EL (cell line): ENCODE data around the gene METAP2.
"Not testable (repeated sequence)": the region's sequence is repeated elsewhere in the genome, so short reads cannot be mapped to it uniquely, and the experiment has no call there.

ENCODE experiments used
- DNase-seq: peaks from one replicate; pipeline ENCODE4 v3.0.0-alpha.2; 2016

The METAP2 gene

DNA sequence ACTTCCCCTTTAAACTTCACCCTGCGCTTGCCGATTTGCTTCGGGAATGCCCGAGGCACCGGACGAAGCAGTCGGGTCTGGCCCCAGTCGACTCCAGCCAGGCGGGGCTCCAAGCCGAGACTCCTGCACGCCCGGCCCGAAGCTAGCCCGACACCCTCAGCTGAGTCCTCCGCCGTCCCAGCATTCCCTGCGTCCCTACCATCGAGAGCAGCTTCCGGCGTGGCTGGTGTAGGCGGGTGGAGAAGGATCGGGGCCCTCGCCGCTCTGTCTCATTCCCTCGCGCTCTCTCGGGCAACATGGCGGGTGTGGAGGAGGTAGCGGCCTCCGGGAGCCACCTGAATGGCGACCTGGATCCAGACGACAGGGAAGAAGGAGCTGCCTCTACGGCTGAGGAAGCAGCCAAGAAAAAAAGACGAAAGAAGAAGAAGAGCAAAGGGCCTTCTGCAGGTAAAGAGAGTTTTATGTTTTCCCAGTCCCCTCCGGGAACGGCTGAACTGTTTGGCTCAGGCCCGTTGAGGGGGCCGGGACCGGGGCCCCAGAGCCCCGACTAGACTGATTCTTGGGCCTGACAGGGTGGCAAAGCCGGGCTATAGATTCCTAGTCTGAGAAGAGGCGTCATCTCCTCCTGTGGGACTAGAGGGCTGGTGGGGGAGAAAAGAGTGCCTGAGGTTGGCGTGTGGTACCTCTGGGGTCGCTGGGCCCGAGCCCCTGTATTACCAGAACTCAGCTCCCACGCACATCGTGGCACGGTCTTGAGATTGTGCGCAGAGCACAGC, at the start of gene METAP2:
Gene METAP2, plus strand, starts transcription at position 269 of the 776 bp plus-strand sequence. Its CDS starts 28 bp downstream, at position 297.
- peak; percentile 98 for DNase-seq

DNA sequence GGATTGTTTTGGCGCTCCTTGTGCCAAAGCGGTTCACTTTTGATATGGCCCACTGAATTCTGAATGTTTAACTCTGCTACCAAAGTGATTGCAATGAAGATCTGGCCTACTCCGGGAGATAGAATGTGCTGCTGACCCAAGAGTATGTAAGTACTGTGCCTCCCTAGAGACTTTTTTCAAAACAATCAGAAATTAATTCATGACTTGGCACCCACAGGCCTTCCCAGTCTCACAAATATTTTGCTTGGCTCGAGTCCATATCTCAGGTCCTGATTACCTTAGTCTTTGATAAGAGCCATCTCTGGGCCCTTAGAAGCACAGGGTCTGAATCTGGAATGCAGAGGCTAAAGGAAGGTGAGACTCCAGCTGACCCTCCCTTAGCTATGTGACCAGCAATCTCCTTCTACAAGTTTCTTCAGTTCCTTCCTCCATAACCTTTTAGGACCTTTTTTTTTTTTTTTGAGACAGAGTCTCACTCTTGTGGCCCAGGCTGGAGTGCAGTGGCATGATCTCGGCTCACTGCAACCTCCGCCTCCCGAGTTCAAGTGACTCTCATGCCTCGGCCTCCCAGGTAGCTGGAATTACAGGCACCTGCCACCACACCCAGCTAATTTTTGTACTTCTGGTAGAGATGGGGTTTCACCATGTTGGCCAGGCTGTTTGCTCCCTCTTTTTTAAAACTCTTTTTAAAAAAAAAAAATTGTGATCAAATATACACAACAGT, 49.5 kb upstream of the METAP2 start:
- no peak for DNase-seq

DNA sequence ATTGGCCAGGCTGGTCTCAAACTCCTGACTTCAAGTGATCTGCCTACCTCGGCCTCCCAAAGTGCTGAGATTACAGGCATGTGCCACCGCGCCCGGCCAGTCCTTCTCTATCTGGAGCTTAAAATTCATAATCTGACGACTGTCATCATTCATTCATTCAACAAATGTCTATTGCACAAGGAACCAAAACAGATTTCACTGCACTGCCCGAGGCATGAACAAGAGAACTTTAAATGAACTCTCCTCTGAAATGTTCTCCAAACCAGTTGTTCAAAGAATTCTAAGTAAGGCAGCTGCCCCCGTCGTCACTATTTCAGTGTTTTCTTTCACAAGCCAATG, 44.8 kb upstream of the METAP2 start:
- no peak for DNase-seq

DNA sequence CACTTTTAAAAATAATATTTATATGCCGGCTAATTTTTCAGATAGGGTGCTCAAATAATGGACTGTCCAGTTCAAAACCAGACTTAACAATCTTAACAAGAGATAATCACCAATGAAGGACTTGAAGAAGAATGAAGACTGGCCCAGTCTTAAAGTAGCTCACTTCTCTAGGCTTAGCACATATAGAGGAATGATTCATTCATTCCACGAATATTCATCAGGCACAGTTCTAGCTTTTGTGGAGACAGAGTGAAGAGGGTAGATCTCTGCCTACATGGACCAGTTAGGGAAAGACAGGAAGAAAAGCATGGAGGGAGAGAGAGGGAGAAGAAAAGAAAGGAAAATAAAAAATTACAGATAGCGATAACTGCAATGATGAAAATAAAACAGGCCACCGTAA, 42.8 kb upstream of the METAP2 start:
- no peak for DNase-seq

DNA sequence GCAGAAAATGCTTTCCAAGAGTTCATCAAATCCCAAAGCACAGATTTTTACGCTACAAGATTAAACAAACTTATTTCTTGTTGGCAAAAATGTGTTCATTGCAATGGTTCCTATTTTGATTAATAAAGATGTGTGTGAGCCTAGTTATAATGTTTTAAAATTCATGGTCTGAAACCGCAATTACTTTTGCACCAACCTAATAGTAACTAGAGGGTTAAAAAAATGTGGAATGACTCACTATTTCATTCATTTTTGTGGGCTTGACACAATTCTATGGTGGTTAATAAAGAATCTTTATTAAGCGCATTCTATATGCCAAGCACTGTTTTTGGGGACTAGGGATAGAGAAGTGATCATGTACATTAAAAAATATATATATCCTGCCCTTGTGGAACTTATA, 38.6 kb upstream of the METAP2 start:
- DNase-seq = no peak

DNA sequence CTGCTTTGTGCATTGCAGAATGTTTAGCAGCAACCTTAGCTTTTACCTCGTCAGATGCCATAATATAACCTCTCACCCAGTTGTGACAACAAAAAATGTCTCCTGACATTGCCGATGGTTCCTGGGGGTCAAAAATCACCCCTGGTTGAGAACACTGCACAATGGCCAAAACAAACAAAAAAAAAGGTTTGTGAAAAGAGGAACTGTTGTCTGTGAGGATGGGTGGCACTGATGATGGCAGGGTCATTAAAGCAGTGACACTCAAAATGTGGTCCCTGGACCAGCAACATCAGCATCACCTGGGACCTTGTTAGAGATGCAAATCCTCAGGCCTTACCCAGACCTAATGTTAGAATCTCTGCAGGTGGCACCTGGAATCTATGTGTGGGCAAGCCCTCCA, 36.4 kb upstream of the METAP2 start:
- no peak for DNase-seq

DNA sequence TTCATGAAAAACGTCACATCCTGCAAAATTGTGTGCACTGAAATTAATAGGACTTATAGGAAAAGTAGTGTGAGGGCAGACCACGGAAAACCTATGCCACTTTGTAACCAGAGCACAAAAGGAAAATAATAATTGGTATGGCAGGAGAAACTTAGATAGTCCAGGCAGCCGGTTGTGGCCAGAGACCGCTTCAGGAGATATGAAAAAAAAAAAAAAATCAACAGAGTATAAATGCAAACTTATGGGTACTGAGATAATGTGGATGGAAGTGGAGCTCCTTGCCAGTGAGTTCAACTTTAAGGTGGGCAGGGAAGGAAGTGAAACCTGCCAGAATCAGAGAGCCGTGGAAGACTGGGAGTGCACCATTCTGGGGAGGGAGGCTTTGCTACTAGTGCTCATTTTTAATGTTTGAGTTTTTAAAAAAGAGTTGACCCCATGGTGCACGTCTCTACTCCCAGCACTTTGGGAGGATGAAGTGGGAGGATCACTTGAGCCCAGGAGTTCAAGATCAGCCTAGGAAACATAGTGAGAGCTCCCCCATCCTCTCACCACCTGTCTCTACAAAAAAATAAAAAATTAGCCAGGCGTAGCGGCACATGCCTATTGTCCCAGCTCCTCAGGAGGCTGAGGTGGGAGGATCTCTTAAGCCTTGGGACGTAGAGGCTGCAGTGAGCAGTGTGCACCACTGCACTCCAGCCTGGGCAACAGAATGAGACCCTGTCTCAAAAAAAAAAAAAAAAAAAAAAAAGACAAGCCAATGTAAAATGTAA, 34.3 kb upstream of the METAP2 start:
- DNase-seq = no peak

DNA sequence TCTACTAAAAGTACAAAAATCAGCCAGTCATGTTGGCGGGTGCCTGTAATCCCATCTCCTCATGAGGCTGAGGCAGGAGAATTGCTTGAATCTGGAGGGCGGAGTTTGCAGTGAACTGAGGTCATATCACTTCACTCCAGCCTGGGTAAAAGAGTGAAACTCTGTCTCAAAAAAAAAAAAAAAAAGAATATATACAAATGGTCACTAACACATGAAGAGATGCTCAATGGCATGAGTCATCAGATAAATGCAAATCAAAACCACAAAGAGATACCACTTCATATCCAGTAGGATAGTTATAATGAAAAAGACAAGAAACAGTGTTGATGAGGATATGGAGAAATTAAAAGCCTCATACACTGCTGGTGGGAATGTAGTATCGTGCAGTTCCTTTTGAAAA, 33.6 kb upstream of the METAP2 start:
- DNase-seq = peak; percentile 60

DNA sequence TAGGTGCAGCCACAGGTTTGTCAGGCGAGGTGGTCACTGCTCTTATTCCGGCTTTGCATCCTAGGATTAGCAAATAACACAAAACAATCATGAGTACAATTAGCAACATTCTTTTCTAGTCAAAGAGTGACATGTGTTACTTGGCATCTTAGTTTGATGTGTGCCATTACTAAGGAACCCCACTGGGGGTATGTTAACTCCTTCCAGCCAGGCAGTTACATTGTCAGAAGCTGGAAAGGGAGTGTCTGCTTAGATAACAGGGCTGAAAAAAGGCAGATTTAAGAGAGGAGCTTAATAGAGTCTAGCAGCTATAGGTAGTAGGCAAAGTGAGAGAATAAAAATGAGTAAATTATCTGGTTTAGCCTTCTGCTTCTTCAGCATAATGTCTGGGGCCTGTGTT, 30.5 kb upstream of the METAP2 start:
- DNase-seq = no peak

DNA sequence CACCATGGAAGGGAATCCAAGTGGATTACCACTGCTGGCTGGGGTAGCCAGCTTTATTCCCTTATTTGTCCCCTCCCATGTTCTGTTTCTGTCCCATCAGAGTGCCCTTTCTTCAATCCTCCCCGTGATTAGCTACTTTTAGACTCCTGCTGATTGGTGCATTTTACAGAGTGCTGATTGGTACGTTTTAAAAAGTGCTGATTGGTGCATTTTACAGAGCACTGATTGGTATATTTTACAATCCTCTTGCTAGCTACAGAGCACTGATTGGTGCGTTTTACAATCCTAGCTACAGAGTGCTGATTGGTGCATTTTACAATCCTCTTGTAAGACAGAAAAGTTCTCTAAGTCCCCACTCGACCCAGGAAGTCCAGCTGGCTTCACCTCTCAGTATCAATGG, 28.9 kb upstream of the METAP2 start:
- not testable (repeated sequence) for DNase-seq

DNA sequence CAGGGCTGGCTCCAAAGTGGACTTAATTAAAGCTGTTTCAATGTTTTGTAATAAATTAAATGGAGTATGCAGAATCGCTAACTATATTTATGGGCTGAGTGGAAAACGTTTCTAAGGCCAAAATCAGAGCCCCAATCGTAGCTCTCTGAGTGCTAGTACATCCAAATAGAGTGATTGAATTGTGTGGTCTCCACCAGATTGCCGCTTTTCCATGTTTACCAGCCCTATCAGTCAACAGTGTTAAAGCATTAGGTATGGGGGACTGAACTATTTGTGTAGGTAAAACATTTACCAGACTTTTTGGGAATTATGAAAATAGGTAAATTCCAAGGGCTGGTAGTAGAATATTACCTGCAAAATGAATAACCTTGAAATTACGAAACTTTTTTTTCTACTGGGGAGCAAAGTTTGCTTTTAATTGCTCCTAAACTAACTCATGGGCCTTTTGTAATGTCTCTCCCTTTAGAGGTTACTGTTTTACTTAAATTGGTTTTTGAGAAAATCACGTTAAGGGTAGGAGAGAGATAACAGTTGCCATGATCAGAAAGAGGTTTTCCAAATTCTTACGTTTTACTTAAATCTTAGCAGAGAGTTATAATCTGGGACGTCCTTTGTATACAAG, 28.0 kb upstream of the METAP2 start:
- DNase-seq = no peak

DNA sequence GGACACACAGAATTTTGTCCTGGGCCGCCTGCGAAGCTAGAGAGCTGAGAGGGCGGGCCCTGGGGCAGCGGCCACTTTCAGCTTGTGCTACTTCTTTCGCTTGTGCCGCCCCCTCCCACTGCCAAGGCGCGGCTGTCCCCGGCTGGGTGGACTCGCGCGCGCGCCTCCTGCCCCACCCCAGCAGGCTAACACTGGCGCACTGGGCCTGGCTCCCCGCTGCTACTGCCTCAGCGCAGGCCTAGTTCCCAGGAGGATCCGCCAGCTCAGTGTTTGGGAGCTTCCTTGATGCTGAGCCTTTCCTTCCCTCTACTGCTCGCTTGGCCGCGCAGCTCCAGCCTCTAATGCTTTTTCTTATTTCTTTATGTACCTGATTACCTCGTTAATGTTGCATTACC, 27.4 kb upstream of the METAP2 start:
- DNase-seq = no peak

DNA sequence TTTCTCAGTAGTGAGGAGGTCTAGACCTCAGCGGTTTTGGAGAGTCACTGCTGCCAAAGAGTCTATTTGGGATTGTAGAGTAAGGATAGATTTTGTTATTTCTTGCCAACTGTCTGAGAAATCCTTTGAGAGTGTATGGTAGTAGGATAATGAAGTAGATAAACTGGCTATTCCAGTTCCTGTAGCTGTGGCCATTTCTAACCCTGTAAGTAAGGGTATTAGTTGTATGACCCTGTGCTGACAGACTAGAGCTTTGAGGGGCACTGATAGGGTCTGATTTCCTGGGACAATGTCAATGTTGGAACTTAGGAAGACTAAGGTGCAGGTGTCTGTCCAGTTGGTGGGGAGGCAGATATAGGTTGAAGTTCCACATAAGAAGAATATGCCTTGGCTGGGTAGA, 24.3 kb upstream of the METAP2 start:
- DNase-seq = not testable (repeated sequence)

DNA sequence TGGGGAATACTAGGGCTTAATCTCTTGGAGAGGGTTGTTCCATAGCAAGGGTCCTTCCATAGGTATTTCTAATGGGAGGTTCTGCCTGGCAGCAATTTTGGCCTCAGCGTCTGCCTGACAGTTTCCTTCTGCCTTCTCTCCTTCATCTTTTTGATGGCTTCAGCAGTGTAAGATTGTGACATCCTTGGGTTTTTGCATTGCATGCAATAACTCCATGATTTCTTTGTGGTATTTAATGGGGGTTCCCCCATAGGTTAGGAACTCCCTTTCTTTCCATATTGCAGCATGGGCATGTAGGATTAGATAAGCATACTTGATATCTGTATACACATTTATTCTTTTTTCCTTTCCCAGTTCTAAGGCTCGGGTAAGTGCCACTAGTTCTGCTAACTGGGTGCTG, 21.5 kb upstream of the METAP2 start:
- DNase-seq = not testable (repeated sequence)

DNA sequence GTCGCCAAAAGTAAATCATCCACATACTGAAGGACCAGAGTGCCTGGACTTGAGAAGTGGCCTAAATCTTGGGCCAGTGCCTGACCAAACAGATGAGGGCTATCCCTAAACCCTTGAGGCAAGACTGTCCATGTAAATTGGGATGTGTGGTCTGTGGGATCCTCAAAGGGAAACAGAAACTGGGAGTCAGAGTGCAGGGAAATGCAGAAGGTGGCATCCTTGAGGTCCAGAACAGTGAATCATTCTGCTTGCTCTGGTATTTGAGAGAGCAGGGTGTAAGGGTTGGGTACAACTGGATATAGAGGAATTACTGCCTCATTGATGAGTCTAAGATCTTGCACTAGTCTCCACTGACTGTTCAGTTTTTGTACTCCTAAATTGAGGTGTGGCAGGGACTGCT, 20.1 kb upstream of the METAP2 start:
- DNase-seq = peak; percentile 86

DNA sequence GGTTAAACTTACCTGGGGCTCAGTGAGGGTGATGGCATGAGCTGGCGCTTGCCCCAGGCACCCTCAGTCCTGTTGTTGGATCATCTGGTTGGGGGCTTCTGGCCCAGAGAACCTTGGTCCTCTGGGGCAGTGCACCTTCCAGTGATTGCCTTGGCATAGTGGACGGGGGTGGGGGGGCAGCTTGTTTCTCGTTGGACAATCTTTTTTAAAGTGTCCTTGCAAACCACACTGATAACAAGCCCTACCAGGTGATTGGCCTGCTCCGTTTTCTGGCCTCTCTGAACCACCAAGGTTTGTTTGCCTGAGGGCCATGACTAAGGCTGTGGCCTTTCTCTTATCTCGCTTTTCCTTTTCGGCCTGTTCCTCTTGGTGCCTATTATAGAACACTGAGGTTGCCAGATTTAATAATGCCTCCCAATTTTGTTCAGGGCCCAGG, 19.2 kb upstream of the METAP2 start:
- DNase-seq = peak; percentile 4

DNA sequence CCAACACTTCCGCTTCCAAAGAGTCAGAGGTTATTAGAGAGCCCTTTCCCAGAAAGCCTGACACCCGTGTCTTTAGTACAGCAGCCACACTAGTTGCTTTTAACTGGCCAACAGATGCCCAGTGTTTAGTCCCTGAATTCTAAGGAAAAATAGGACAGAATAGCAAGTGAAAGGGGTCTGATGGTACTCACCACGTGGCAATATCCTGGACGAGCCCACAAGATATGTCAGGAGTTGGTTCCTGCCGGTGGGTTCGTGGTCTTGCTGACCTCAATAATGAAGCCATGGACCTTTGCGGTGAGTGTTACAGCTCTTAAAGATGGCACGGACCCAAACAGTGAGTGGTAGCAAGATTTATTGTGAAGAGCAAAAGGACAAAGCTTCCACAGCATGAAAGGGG, 16.3 kb upstream of the METAP2 start:
- not testable (repeated sequence) for DNase-seq

DNA sequence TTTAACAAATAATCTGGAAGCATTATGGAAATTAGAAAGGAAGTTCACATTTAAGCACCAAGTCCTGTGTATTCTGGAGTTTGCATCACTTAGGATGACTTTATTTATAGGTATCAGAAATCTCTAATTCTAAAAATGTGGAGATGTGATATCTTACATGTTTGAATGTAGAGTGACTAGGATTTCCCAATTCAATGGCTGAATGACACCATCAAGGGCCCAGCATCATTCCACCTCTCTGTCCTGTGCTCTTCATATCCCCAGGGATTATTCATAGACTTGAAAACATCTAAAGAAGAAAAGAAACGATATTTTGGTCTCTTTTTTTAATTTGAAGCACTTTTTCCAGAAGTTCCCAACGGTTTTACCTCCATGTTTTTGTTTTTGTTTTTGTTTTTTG, 15.2 kb upstream of the METAP2 start:
- no peak for DNase-seq

DNA sequence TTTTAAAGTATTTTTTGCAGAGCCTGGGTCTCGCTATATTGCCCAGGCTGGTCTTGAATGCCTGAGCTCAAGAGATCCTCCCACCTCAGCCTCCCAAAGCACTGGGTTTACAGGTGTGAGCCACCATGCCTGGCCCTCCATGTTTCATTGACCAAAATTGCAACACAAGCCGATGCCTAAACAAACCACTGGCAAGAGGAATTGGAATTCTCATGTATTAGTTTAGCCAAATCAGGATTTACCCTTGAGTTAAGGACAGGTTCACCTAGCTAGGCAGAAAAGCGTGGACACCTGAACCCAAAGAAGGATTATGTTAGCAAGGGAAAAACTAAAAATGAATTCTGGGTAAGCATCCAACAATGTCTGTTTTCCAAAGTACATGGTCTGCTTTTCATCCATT, 14.6 kb upstream of the METAP2 start:
- no peak for DNase-seq

DNA sequence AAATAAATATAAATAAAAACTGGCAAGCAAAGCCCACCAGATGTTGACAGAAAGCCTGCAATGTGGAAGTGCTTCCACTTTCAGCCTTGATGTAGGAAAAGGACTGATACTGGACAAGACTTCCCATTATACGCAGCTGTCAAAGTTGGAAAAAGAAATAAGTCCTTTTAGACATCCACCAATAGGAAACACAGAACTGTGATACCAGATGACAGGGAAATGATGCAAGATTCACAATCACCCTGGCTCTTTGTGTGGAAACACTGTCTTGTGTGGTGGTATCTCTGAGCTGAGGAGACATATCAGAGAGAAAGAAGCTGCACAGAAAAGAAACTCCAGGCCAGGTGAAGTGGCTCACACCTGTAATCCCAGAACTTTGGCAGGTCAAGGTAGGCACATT, 13.8 kb upstream of the METAP2 start:
- DNase-seq = no peak

DNA sequence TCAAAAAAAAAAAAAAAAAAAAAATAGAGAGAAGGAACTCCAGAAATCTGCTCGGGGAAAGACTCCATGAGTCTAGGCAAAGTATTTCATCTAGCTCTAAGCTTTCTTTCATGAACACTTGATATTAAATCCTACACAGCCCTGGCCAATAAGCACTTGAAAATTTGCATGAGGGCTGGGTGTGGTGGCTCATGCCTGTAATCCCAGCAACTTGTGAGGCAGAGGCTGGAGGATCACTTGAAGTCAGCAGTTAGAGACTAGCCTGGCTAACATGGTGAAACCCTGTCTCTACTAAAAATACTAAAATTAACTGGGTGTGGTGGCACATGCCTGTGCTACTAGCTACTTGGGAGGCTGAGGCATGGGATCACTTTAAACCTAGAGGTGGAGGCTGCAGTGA, 13.1 kb upstream of the METAP2 start:
- DNase-seq = no peak

DNA sequence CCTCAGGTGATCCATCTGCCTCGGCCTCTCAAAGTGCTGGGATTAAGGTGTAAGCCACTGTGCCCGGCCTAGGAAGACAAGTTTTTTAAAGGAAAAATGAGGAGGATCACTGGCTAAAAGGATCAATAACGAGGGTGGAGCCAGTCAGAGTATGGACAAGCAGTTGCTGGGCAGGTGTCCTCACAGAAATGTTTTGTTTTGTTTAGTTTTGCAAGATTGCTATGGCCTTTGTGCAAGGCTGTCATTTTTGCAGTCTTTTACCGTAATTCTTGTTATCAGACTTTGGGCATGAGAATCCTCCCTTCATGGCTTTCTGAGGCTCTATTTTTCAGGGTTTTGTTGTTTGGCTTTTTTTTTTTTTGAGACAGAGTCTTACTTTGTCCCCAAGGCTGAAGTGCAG, 11.9 kb upstream of the METAP2 start:
- DNase-seq = no peak

DNA sequence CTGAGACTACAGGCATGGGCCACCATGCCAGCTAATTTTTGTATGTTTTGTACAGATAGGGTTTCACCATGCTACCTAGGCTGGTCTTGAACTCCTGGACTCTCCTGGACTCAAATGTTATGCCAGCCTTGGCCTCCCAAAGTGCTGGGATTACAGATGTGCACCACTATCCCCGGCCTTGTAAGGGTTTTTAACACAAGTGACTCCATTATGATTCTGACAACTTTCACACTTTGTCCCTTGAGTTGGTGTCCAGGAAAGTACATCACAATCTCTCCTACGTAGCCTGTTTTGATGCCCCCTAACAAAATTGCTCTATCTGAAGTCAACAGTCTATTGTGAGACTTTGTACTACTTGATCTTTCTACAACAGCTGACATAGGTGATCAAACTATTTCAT, 11.4 kb upstream of the METAP2 start:
- no peak for DNase-seq
